ENCODE results near the gene OSBPL6. TPM values are rescaled to one million over a fixed set of nuclear protein-coding genes. Genes with fewer than 3 reads are reported as not detected.

OSBPL6 gene
- total and polyA plus RNA-seq, 2 experiments from 2014 or later = 0.60 to 1.8 TPM

DNA sequence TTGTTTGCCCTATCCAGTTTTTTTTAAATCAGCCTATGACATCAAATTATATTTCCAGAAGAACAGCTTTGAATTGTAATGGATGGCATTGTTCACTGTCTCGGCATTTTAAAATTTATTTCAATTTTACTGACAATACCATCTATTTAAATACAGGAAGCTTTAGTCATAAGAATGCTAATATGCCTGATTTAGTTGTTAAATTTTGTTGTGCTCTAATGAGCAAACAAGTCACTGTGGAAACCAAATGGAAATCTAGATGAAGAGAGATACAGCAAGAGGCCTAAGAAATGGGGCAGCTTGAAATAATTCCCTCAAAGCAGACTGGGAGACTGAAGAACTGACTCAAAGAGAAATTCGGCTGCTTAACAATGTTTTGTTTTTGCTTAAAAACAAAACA is 76.8 kb downstream of the OSBPL6 start:
- no peaks in the 10 kb centered on the region for H3K36me3 ChIP-seq
- H3K27ac ChIP-seq = no peak overlapping the region
- H3K9me3 ChIP-seq (ENCODE audit: low read depth) = no peaks in the 10 kb centered on the region
- H3K27me3 ChIP-seq = no peaks in the 10 kb centered on the region
- no peak overlapping the region for H3K4me3 ChIP-seq
- no peaks in the 10 kb centered on the region for H3K4me1 ChIP-seq (ENCODE audit: low read depth)
- TF ChIP-seq, protein P1, sequence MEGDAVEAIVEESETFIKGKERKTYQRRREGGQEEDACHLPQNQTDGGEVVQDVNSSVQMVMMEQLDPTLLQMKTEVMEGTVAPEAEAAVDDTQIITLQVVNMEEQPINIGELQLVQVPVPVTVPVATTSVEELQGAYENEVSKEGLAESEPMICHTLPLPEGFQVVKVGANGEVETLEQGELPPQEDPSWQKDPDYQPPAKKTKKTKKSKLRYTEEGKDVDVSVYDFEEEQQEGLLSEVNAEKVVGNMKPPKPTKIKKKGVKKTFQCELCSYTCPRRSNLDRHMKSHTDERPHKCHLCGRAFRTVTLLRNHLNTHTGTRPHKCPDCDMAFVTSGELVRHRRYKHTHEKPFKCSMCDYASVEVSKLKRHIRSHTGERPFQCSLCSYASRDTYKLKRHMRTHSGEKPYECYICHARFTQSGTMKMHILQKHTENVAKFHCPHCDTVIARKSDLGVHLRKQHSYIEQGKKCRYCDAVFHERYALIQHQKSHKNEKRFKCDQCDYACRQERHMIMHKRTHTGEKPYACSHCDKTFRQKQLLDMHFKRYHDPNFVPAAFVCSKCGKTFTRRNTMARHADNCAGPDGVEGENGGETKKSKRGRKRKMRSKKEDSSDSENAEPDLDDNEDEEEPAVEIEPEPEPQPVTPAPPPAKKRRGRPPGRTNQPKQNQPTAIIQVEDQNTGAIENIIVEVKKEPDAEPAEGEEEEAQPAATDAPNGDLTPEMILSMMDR (IDR thresholded peaks at IDR 0.05; ENCODE audit: low read depth, low read length) = no peak
- no peak for DNase-seq (ENCODE audit: low read depth in 1 of 2, low spot score in 1 of 2)

DNA sequence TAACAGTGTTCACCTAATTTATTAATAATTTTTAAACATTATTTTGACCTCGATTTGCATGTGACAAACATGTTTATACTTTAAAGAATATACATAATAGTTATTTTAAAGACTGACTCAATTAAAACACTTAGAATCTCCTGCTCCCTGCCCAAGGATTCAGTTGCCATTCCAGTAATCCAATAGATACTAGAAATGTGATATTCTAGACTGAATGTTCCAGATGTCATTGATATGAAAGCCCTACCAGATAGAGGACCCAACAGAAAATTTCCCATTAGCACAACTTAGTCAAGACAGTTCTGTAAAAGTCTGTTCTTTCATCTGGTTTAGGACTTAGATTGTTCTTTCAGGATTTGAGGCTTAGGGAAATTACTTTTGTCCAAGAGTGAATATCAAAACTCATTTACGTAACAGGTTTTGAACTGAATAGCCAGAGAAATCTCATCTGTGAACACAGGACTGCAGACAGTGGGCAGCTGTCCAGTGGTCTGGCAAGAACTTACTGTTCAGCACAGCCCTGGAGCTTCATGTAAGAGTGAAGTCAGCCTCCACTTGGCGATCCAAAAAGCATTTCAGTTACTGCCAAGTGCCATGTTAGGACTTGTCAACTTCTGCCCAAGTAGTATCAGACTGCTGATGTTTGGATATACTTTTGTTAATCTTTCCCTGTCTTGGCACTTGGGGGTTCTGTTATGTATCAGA is 77.5 kb downstream of the OSBPL6 start:
- no peaks in the 10 kb centered on the region for H3K27me3 ChIP-seq
- TF ChIP-seq, protein P1 (IDR thresholded peaks at IDR 0.05; ENCODE audit: low read depth, low read length) = no peak
- no peaks in the 10 kb centered on the region for H3K9me3 ChIP-seq (ENCODE audit: low read depth)
- no peaks in the 10 kb centered on the region for H3K4me1 ChIP-seq (ENCODE audit: low read depth)
- no peak overlapping the region for H3K4me3 ChIP-seq
- no peaks in the 10 kb centered on the region for H3K36me3 ChIP-seq
- H3K27ac ChIP-seq = no peak overlapping the region
- DNase-seq (ENCODE audit: low read depth in 1 of 2, low spot score in 1 of 2) = peak; percentile 21 to 92

DNA sequence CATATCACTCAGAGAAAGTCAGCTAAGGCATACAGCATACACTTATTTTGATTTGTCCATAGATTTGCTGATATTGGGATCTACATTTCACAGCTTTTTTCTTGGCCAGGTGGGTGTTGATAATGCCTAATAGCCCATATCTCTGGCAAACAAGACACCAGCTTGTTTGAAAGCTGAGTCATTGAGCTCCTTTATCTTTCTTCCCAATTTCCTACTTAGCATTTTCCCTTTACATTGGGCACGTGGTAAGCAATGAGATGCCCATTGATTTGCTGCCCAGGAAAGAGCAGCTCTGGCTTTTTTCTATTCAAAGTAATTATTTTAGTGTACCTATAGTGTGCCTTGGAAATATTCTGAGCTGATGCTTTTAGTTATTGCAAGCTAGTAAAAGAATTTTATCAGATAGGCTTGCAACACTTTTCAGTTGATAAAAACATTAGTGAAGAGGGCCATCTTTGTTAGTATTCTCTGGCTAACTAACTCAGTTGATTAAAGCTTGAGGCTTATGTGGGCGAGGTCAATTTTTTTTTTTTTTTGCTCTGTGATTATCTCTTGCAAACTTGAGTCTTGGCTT is 79.6 kb downstream of the OSBPL6 start:
- DNase-seq (ENCODE audit: low read depth in 1 of 2, low spot score in 1 of 2) = no peak
- Histone ChIP-seq H3K27ac (no peak overlapping the region), H3K36me3 (no peaks in the 10 kb centered on the region), H3K9me3 (ENCODE audit: low read depth) (no peaks in the 10 kb centered on the region), H3K4me1 (ENCODE audit: low read depth) (peaks cover 3% of the 10 kb centered on the region), H3K27me3 (no peaks in the 10 kb centered on the region), H3K4me3 (no peak overlapping the region)
- TF ChIP-seq, protein P1 (IDR thresholded peaks at IDR 0.05; ENCODE audit: low read depth, low read length) = no peak

DNA sequence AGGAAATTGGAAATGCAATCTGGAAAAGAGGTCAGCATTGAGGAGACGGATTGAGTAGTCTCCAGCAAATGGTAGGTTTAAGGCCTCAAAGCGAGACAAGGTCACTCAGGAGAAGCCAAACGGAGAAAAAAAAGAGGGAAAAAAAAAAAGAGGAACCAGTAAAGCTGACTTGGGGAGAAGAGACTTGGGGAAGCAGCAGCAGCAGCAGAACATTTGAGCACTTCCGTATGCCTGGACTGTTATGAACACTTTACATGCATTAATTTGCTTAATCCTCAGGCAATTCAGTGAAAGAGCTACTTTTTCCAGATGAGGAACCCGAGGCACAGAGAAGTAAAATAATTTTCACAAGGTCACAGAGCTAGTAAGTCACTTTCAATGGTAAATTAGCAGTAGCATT is 81.3 kb downstream of the OSBPL6 start:
- DNase-seq (ENCODE audit: low read depth in 1 of 2, low spot score in 1 of 2) = no peak
- H3K4me1 ChIP-seq (ENCODE audit: low read depth) = peaks cover 3% of the 10 kb centered on the region
- no peak overlapping the region for H3K27ac ChIP-seq

DNA sequence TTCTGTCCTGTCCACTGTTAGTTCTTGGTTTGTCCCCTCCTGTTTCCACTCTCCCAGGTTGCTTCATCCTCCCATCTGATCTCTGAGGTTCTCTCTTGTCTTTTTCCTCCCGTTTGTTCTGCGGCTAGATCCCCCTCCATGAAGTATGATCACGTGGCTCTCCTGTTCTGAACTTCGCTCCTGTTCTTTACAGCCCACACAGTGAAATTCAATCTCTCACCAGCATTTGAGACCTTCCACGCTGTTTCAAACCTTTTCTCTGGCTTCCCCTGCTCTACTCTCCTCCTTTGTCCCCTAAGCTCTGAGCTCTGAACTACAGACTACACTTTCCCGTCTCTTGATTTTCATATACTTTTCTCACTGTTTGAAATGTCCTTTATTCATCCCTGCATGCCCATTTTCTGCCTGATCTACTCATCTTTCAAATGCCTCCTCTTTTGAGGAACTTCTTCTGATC is 83.5 kb downstream of the OSBPL6 start:
- peak; percentile 30 to 48 for DNase-seq (ENCODE audit: low read depth in 1 of 2, low spot score in 1 of 2)

More for the DNA sequence above, 81.3 kb downstream of the OSBPL6 start:
- H3K9me3 ChIP-seq (ENCODE audit: low read depth) = no peaks in the 10 kb centered on the region
- TF ChIP-seq, protein P1 (IDR thresholded peaks at IDR 0.05; ENCODE audit: low read depth, low read length) = no peak
- H3K27me3 ChIP-seq = no peaks in the 10 kb centered on the region
- no peaks in the 10 kb centered on the region for H3K36me3 ChIP-seq
- no peak overlapping the region for H3K4me3 ChIP-seq

More for the DNA sequence above, 83.5 kb downstream of the OSBPL6 start:
- no peak overlapping the region for H3K27ac ChIP-seq
- TF ChIP-seq, protein P1 (IDR thresholded peaks at IDR 0.05; ENCODE audit: low read depth, low read length) = no peak
- H3K36me3 ChIP-seq = no peaks in the 10 kb centered on the region
- peaks cover 3% of the 10 kb centered on the region for H3K4me1 ChIP-seq (ENCODE audit: low read depth)
- H3K4me3 ChIP-seq = no peak overlapping the region
- no peaks in the 10 kb centered on the region for H3K9me3 ChIP-seq (ENCODE audit: low read depth)
- no peaks in the 10 kb centered on the region for H3K27me3 ChIP-seq

Measured in cardiac muscle cell (in vitro differentiated cells and primary cell).